ENCODE measurements around the gene CA7. TPM values are rescaled to one million over a fixed set of nuclear protein-coding genes. Genes with fewer than 3 reads are reported as not detected.

The CA7 gene
- total RNA-seq (not detected), total RNA-seq (0 to 0.17 (median 0) reads per million in 29 experiments)
- total RNA-seq (2013), result not detected

- H3K27ac Mint-ChIP-seq, result no peak within 1 kb of the TSS
- Histone ChIP-seq H3K4me3 (ENCODE audit: control insufficient read depth in 1 of 2, extremely low read depth in 1 of 2, low read length in 1 of 2) (peak within 1 kb of the TSS in 1 of 2 donors; percentile 46), H3K4me1 (ENCODE audit: control insufficient read depth in 1 of 2, extremely low read depth in 1 of 2, insufficient read depth in 2 of 2, low read length in 2 of 2) (peaks cover 0 to 6% of the 10 kb centered on the region in 2 experiments), H3K27ac (ENCODE audit: low read length) (no peak within 1 kb of the TSS), H3K36me3 (ENCODE audit: control insufficient read depth in 2 of 2, extremely low read depth in 1 of 2, insufficient read depth in 1 of 2, low read length in 1 of 2) (no peaks in the 10 kb centered on the region), H3K9me3 (no peaks in the 10 kb centered on the region), H3K27me3 (replicated peaks in 1 of 2; ENCODE audit: control insufficient read depth in 2 of 2, extremely low read depth in 1 of 2, insufficient read depth in 2 of 2, low read length in 1 of 2) (peaks cover 2 to 50% of the 10 kb centered on the region in 2 experiments)
- peaks cover 5 to 10% (median 6%) of the 10 kb centered on the region in 3 donors for H3K4me1 Mint-ChIP-seq
- DNase-seq (no peak), ATAC-seq (replicated peaks in 1 of 4) (peak in 2 of 4 experiments; percentile 32 to 48)
- H3K9me3 Mint-ChIP-seq, result no peaks in the 10 kb centered on the region
- ChIA-PET POLR2A (interaction anchor here in 1 of 2 donors (0.7 kb wide), 1 partner anchor 271 kb away, joined by 7 read pairs; no protein-coding TSS in a partner anchor), CTCF (interaction anchor here in 1 of 2 donors (1.4 kb wide), 1 partner anchor 14 kb away, joined by 4 read pairs; the partner anchor contains the start of gene NAE1)
- peak within 1 kb of the TSS; percentile 49 to 74 (median 58) for H3K4me3 Mint-ChIP-seq
- peaks cover 38 to 46% of the 10 kb centered on the region in 2 donors for H3K27me3 Mint-ChIP-seq
- no peaks in the 10 kb centered on the region for H3K36me3 Mint-ChIP-seq
- WGBS (ENCODE audit: insufficient coverage), result 6% methylated on average over 77 of the region's 79 CpGs
Observed at GRCh38 chr16:66844342-66845079, at the start of gene CA7. CA7 (plus strand) TSS chr16:66844414; CDS start chr16:66844488, 74 bp downstream.

- WGBS (ENCODE audit: insufficient coverage), result no CpG with 5 or more reads among the region's 2 CpGs
- Mint-ChIP-seq H3K27me3 (no peaks in the 10 kb centered on the region), H3K36me3 (peaks cover 17% of the 10 kb centered on the region), H3K4me3 (no peak overlapping the region), H3K9me3 (no peaks in the 10 kb centered on the region), H3K27ac (no peak overlapping the region), H3K4me1 (no peaks in the 10 kb centered on the region)
- ATAC-seq (replicated peaks in 1 of 4), result no peak
- no peaks in the 10 kb centered on the region for H3K27me3 ChIP-seq (replicated peaks in 1 of 2; ENCODE audit: control insufficient read depth in 2 of 2, extremely low read depth in 1 of 2, insufficient read depth in 2 of 2, low read length in 1 of 2)
- H3K36me3 ChIP-seq (ENCODE audit: control insufficient read depth in 2 of 2, extremely low read depth in 1 of 2, insufficient read depth in 1 of 2, low read length in 1 of 2), result peaks cover 9 to 11% of the 10 kb centered on the region in 2 donors
- H3K9me3 ChIP-seq, result no peaks in the 10 kb centered on the region
- POLR2A ChIA-PET, result no interaction called here
- CTCF ChIA-PET, result no interaction called here
- no peak overlapping the region for H3K4me3 ChIP-seq (ENCODE audit: control insufficient read depth in 1 of 2, extremely low read depth in 1 of 2, low read length in 1 of 2)
- DNase-seq, result no peak
- H3K4me1 ChIP-seq (ENCODE audit: control insufficient read depth in 1 of 2, extremely low read depth in 1 of 2, insufficient read depth in 2 of 2, low read length in 2 of 2), result no peaks in the 10 kb centered on the region
- H3K27ac ChIP-seq (ENCODE audit: low read length), result no peak overlapping the region
Observed at GRCh38 chr16:66798161-66798560, 46.1 kb upstream of the CA7 start.

DNA sequence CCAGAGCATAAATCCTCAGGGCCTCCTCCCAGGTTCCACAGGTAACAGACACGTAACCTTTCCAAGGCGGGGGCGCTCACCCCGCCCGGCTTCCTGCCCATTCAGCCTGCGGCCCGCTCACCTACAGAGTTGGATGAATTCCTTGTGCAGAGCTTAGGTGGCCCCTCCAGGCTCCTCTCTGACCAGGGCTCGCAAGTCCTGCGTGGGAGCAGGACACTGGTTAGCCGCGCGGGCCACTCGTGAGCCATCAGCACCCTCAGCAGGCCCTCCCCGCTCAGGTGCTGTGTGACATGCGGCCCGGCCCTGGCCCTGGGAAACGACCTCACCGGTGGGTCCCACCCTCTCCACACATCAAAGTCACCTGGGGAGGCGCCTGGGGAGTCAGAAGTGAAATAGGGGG lies 43.4 kb upstream of the CA7 start:
- H3K4me1 Mint-ChIP-seq, result no peaks in the 10 kb centered on the region
- no peaks in the 10 kb centered on the region for H3K4me1 ChIP-seq (ENCODE audit: control insufficient read depth in 1 of 2, extremely low read depth in 1 of 2, insufficient read depth in 2 of 2, low read length in 2 of 2)
- CTCF ChIA-PET, result no interaction called here
- no peaks in the 10 kb centered on the region for H3K9me3 Mint-ChIP-seq
- DNase-seq (no peak), ATAC-seq (replicated peaks in 1 of 4) (no peak)
- 97% methylated on average over 7 of the region's 19 CpGs for WGBS (ENCODE audit: insufficient coverage)
- no peak overlapping the region for H3K4me3 ChIP-seq (ENCODE audit: control insufficient read depth in 1 of 2, extremely low read depth in 1 of 2, low read length in 1 of 2)
- no peak overlapping the region for H3K4me3 Mint-ChIP-seq
- H3K27ac ChIP-seq (ENCODE audit: low read length), result no peak overlapping the region
- H3K36me3 Mint-ChIP-seq, result peaks cover 38% of the 10 kb centered on the region
- H3K9me3 ChIP-seq, result no peaks in the 10 kb centered on the region
- H3K27me3 Mint-ChIP-seq, result no peaks in the 10 kb centered on the region
- no peak overlapping the region for H3K27ac Mint-ChIP-seq
- POLR2A ChIA-PET, result no interaction called here
- no peaks in the 10 kb centered on the region for H3K27me3 ChIP-seq (replicated peaks in 1 of 2; ENCODE audit: control insufficient read depth in 2 of 2, extremely low read depth in 1 of 2, insufficient read depth in 2 of 2, low read length in 1 of 2)
- H3K36me3 ChIP-seq (ENCODE audit: control insufficient read depth in 2 of 2, extremely low read depth in 1 of 2, insufficient read depth in 1 of 2, low read length in 1 of 2), result peaks cover 18 to 36% of the 10 kb centered on the region in 2 donors

- ATAC-seq (replicated peaks in 1 of 4) (no peak), DNase-seq (no peak)
- 97% methylated on average over 56 of the region's 56 CpGs for WGBS (ENCODE audit: insufficient coverage)
- Histone ChIP-seq H3K4me3 (ENCODE audit: control insufficient read depth in 1 of 2, extremely low read depth in 1 of 2, low read length in 1 of 2) (no peak within 1 kb of the TSS), H3K36me3 (ENCODE audit: control insufficient read depth in 2 of 2, extremely low read depth in 1 of 2, insufficient read depth in 1 of 2, low read length in 1 of 2) (peaks cover 18 to 36% of the 10 kb centered on the region in 2 donors), H3K27me3 (replicated peaks in 1 of 2; ENCODE audit: control insufficient read depth in 2 of 2, extremely low read depth in 1 of 2, insufficient read depth in 2 of 2, low read length in 1 of 2) (no peaks in the 10 kb centered on the region), H3K27ac (ENCODE audit: low read length) (no peak within 1 kb of the TSS), H3K9me3 (no peaks in the 10 kb centered on the region), H3K4me1 (ENCODE audit: control insufficient read depth in 1 of 2, extremely low read depth in 1 of 2, insufficient read depth in 2 of 2, low read length in 2 of 2) (no peaks in the 10 kb centered on the region)
- H3K36me3 Mint-ChIP-seq, result peaks cover 35% of the 10 kb centered on the region
- H3K27me3 Mint-ChIP-seq, result no peaks in the 10 kb centered on the region
- no peaks in the 10 kb centered on the region for H3K9me3 Mint-ChIP-seq
- H3K4me1 Mint-ChIP-seq, result no peaks in the 10 kb centered on the region
- POLR2A ChIA-PET, result no interaction called here
- no peak within 1 kb of the TSS for H3K27ac Mint-ChIP-seq
- H3K4me3 Mint-ChIP-seq, result no peak within 1 kb of the TSS
- CTCF ChIA-PET, result no interaction called here
Observed at GRCh38 chr16:66801320-66802105, 42.7 kb upstream of the CA7 start, which contains the start of gene TERB1. TERB1 (minus strand) TSS chr16:66801584; CDS start chr16:66796798, 4,786 bp downstream.

DNA sequence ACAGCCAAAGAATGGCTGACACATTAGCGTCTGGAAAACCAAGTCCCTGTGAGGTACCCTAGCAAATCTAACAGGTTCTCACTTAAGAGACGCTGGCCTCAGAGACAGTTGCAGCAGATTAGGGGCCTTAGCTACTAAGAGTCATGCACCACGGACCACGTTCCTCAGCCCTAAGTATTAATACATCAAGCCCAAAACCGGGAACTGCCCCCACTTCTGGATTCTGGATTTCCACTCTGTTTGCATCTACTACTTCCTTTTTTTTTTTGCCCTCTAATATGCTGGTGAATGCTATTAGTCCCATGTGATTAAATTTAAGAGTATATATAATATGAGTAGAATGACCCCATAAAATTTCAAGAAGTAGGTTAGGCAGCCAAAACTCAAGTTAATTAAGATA lies 42.1 kb upstream of the CA7 start:
- ATAC-seq (replicated peaks in 1 of 4) (no peak), DNase-seq (no peak)
- H3K9me3 Mint-ChIP-seq, result no peaks in the 10 kb centered on the region
- no peak overlapping the region for H3K4me3 Mint-ChIP-seq
- CTCF ChIA-PET, result no interaction called here
- H3K36me3 Mint-ChIP-seq, result peaks cover 41% of the 10 kb centered on the region
- 96% methylated on average over 4 of the region's 5 CpGs for WGBS (ENCODE audit: insufficient coverage)
- Histone ChIP-seq H3K4me3 (ENCODE audit: control insufficient read depth in 1 of 2, extremely low read depth in 1 of 2, low read length in 1 of 2) (no peak overlapping the region), H3K36me3 (ENCODE audit: control insufficient read depth in 2 of 2, extremely low read depth in 1 of 2, insufficient read depth in 1 of 2, low read length in 1 of 2) (peaks cover 18 to 39% of the 10 kb centered on the region in 2 donors), H3K27ac (ENCODE audit: low read length) (no peak overlapping the region), H3K9me3 (no peaks in the 10 kb centered on the region), H3K4me1 (ENCODE audit: control insufficient read depth in 1 of 2, extremely low read depth in 1 of 2, insufficient read depth in 2 of 2, low read length in 2 of 2) (no peaks in the 10 kb centered on the region), H3K27me3 (replicated peaks in 1 of 2; ENCODE audit: control insufficient read depth in 2 of 2, extremely low read depth in 1 of 2, insufficient read depth in 2 of 2, low read length in 1 of 2) (no peaks in the 10 kb centered on the region)
- POLR2A ChIA-PET, result no interaction called here
- no peak overlapping the region for H3K27ac Mint-ChIP-seq
- H3K27me3 Mint-ChIP-seq, result no peaks in the 10 kb centered on the region
- no peaks in the 10 kb centered on the region for H3K4me1 Mint-ChIP-seq

GRCh38 chr16:66809765-66810164 lies 34.4 kb upstream of the CA7 start:
- no peak for ATAC-seq (replicated peaks in 1 of 4)
- no CpG with 5 or more reads among the region's 4 CpGs for WGBS (ENCODE audit: insufficient coverage)
- no peaks in the 10 kb centered on the region for H3K4me1 Mint-ChIP-seq
- ChIA-PET POLR2A (no interaction called here), CTCF (no interaction called here)
- H3K27ac Mint-ChIP-seq, result no peak overlapping the region
- Histone ChIP-seq H3K4me3 (ENCODE audit: control insufficient read depth in 1 of 2, extremely low read depth in 1 of 2, low read length in 1 of 2) (no peak overlapping the region), H3K4me1 (ENCODE audit: control insufficient read depth in 1 of 2, extremely low read depth in 1 of 2, insufficient read depth in 2 of 2, low read length in 2 of 2) (no peaks in the 10 kb centered on the region), H3K9me3 (no peaks in the 10 kb centered on the region), H3K27ac (ENCODE audit: low read length) (no peak overlapping the region), H3K27me3 (replicated peaks in 1 of 2; ENCODE audit: control insufficient read depth in 2 of 2, extremely low read depth in 1 of 2, insufficient read depth in 2 of 2, low read length in 1 of 2) (no peaks in the 10 kb centered on the region), H3K36me3 (ENCODE audit: control insufficient read depth in 2 of 2, extremely low read depth in 1 of 2, insufficient read depth in 1 of 2, low read length in 1 of 2) (peaks cover 6 to 76% of the 10 kb centered on the region in 2 donors)
- no peaks in the 10 kb centered on the region for H3K9me3 Mint-ChIP-seq
- no peak for DNase-seq
- H3K27me3 Mint-ChIP-seq, result no peaks in the 10 kb centered on the region
- H3K4me3 Mint-ChIP-seq, result no peak overlapping the region
- peaks cover 54% of the 10 kb centered on the region for H3K36me3 Mint-ChIP-seq
